ENCODE measurements around the gene RSAD2. TPM values are rescaled to one million over a fixed set of nuclear protein-coding genes. Genes with fewer than 3 reads are reported as not detected.

The RSAD2 gene
- total and polyA plus RNA-seq, 9 of the 15 experiments (the other 6 are each of a cell fraction or from before 2014, with no cell fraction given): 0.15 to 1.4 (median 0.28) TPM

DNA sequence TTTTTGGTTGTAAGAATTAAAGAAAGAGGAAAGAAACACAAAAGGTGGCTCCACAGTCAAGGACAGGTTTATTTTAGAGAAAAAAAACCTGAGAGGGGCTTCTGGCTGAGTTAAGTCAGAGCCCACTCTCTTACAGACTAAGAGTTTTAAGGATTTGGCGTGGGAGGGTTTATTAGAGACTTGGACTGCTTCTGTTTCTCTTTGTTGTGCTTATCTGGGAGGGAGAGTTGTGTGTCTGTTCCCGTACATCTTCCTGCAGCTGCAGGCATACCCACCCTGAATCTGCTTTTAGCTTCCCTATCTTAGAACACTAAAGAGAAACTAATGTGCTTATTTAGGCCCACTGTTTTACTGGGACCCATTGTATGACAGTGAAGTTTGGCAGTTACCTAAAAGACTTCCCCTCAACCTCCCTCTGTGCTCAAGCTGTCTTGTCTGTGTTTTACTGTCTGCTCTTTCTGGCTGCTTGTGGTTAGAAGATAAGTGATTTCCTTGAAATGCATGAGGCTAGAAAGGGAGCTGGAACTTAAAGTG lies 2.7 kb downstream of the RSAD2 start (continued):
- TF ChIP-seq, protein P1, sequence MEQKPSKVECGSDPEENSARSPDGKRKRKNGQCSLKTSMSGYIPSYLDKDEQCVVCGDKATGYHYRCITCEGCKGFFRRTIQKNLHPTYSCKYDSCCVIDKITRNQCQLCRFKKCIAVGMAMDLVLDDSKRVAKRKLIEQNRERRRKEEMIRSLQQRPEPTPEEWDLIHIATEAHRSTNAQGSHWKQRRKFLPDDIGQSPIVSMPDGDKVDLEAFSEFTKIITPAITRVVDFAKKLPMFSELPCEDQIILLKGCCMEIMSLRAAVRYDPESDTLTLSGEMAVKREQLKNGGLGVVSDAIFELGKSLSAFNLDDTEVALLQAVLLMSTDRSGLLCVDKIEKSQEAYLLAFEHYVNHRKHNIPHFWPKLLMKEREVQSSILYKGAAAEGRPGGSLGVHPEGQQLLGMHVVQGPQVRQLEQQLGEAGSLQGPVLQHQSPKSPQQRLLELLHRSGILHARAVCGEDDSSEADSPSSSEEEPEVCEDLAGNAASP (IDR thresholded peaks at IDR 0.05): no peak
- TF ChIP-seq, protein P2, sequence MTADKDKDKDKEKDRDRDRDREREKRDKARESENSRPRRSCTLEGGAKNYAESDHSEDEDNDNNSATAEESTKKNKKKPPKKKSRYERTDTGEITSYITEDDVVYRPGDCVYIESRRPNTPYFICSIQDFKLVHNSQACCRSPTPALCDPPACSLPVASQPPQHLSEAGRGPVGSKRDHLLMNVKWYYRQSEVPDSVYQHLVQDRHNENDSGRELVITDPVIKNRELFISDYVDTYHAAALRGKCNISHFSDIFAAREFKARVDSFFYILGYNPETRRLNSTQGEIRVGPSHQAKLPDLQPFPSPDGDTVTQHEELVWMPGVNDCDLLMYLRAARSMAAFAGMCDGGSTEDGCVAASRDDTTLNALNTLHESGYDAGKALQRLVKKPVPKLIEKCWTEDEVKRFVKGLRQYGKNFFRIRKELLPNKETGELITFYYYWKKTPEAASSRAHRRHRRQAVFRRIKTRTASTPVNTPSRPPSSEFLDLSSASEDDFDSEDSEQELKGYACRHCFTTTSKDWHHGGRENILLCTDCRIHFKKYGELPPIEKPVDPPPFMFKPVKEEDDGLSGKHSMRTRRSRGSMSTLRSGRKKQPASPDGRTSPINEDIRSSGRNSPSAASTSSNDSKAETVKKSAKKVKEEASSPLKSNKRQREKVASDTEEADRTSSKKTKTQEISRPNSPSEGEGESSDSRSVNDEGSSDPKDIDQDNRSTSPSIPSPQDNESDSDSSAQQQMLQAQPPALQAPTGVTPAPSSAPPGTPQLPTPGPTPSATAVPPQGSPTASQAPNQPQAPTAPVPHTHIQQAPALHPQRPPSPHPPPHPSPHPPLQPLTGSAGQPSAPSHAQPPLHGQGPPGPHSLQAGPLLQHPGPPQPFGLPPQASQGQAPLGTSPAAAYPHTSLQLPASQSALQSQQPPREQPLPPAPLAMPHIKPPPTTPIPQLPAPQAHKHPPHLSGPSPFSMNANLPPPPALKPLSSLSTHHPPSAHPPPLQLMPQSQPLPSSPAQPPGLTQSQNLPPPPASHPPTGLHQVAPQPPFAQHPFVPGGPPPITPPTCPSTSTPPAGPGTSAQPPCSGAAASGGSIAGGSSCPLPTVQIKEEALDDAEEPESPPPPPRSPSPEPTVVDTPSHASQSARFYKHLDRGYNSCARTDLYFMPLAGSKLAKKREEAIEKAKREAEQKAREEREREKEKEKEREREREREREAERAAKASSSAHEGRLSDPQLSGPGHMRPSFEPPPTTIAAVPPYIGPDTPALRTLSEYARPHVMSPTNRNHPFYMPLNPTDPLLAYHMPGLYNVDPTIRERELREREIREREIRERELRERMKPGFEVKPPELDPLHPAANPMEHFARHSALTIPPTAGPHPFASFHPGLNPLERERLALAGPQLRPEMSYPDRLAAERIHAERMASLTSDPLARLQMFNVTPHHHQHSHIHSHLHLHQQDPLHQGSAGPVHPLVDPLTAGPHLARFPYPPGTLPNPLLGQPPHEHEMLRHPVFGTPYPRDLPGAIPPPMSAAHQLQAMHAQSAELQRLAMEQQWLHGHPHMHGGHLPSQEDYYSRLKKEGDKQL (CRISPR knock-in tag; IDR thresholded peaks at IDR 0.05; ENCODE audit: borderline replicate concordance): no peak
- TF ChIP-seq, protein P3, sequence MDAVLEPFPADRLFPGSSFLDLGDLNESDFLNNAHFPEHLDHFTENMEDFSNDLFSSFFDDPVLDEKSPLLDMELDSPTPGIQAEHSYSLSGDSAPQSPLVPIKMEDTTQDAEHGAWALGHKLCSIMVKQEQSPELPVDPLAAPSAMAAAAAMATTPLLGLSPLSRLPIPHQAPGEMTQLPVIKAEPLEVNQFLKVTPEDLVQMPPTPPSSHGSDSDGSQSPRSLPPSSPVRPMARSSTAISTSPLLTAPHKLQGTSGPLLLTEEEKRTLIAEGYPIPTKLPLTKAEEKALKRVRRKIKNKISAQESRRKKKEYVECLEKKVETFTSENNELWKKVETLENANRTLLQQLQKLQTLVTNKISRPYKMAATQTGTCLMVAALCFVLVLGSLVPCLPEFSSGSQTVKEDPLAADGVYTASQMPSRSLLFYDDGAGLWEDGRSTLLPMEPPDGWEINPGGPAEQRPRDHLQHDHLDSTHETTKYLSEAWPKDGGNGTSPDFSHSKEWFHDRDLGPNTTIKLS (IDR thresholded peaks at IDR 0.05; ENCODE audit: borderline replicate concordance, low read depth): no peak; the same call in 1 of the 2 replicates
- TF ChIP-seq MECOM (CRISPR knock-in tag; IDR thresholded peaks at IDR 0.05): no peak; the same call in 1 of the 2 replicates
- TF ChIP-seq, protein P4, sequence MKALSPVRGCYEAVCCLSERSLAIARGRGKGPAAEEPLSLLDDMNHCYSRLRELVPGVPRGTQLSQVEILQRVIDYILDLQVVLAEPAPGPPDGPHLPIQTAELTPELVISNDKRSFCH (CRISPR knock-in tag; IDR thresholded peaks at IDR 0.05): no peak
- TF ChIP-seq, protein P4 (tag; IDR thresholded peaks at IDR 0.05): peak; percentile 75; the same call in 1 of the 2 replicates
- peak; percentile 91 for TF ChIP-seq MEIS2 (IDR thresholded peaks at IDR 0.05; ENCODE audit: partially characterized antibody)
- TF ChIP-seq HMG20A (CRISPR knock-in tag; conservative IDR thresholded peaks at IDR 0.05): no peak
- TF ChIP-seq ZNF589 (CRISPR knock-in tag; IDR thresholded peaks at IDR 0.05; ENCODE audit: low read depth): 0 out of 2 replicates have a peak, but pooled peaks have one; percentile 27
- peak; percentile 68; the same call in 1 of the 2 replicates for TF ChIP-seq NCOA1 (IDR thresholded peaks at IDR 0.05; ENCODE audit: low read depth)
- no peak for TF ChIP-seq EZH2 (IDR thresholded peaks at IDR 0.05; ENCODE audit: borderline replicate concordance, low read depth, low read length)
- no peak for TF ChIP-seq SREBF2 (CRISPR knock-in tag; IDR thresholded peaks at IDR 0.05)
- peak; percentile 68 for TF ChIP-seq ETV5 (CRISPR knock-in tag; IDR thresholded peaks at IDR 0.05; ENCODE audit: low read depth)
- TF ChIP-seq FOXP1 (CRISPR knock-in tag; IDR thresholded peaks at IDR 0.05): no peak
- TF ChIP-seq ZNF766 (CRISPR knock-in tag; conservative IDR thresholded peaks at IDR 0.05): peak; percentile 91
- peak in 1 of 2 experiments; percentile 24; a peak in 1 of 4 replicates for TF ChIP-seq MAZ (CRISPR knock-in tag; conservative IDR thresholded peaks at IDR 0.05 in 1 of 2, IDR thresholded peaks at IDR 0.05 in 1 of 2)
- TF ChIP-seq ASH1L (IDR thresholded peaks at IDR 0.05; ENCODE audit: borderline replicate concordance, low read depth, partially characterized antibody): no peak
- no peak for TF ChIP-seq CSDE1 (IDR thresholded peaks at IDR 0.05)
- TF ChIP-seq ZC3H4 (CRISPR knock-in tag; IDR thresholded peaks at IDR 0.05; ENCODE audit: borderline replicate concordance): no peak
